ENCODE results near the gene OOEP. TPM values are rescaled to one million over a fixed set of nuclear protein-coding genes. Genes with fewer than 3 reads are reported as not detected.
"Not testable (repeated sequence)": the region's sequence is repeated elsewhere in the genome, so short reads cannot be mapped to it uniquely, and the experiment has no call there.

The OOEP gene
- total RNA-seq, 2 experiments from 2014 or later: 1.1 to 1.4 TPM

- Mint-ChIP-seq H3K27ac (no peak overlapping the region), H3K4me3 (no peak overlapping the region), H3K9me3 (no peaks in the 10 kb centered on the region), H3K4me1 (peaks cover 1% of the 10 kb centered on the region), H3K36me3 (no peaks in the 10 kb centered on the region), H3K27me3 (peaks cover 2% of the 10 kb centered on the region)
- POLR2A ChIA-PET: no interaction called here
- ATAC-seq (ENCODE audit: low read depth) (no peak), DNase-seq (no peak)
Observed at GRCh38 chr6:73382462-73383113, 12.9 kb upstream of the OOEP start.

- H3K4me3 Mint-ChIP-seq; POLR2A ChIA-PET; DNase-seq; H3K4me1 Mint-ChIP-seq; ATAC-seq (ENCODE audit: low read depth); H3K27ac Mint-ChIP-seq; H3K9me3 Mint-ChIP-seq; H3K36me3 Mint-ChIP-seq; H3K27me3 Mint-ChIP-seq: not testable (repeated sequence)
Observed at GRCh38 chr6:73381531-73381930, 11.8 kb upstream of the OOEP start.

DNA sequence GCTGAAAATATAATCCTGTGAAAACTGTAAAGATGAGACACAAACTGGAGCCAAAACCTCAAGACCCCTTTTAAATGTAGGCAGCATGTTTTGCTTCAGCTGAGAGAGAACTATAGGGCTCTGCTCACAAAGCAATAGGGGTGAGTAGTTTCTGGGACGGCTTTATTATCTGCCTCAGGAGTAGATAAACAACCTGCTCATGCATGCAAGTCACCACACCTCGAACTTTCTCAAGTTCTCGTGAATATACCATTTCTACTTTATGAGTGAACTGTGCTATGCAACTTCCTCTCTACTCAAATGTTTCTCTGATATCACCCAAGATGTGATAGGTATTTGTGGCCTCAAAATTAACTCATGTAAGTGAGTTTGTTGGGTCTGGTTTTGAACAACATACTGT lies 7.5 kb upstream of the OOEP start:
- peaks cover 2% of the 10 kb centered on the region for H3K9me3 Mint-ChIP-seq
- ATAC-seq (ENCODE audit: low read depth): no peak
- H3K4me3 Mint-ChIP-seq: no peak overlapping the region
- H3K4me1 Mint-ChIP-seq: no peaks in the 10 kb centered on the region
- POLR2A ChIA-PET: no interaction called here
- no peak overlapping the region for H3K27ac Mint-ChIP-seq
- peaks cover 2% of the 10 kb centered on the region for H3K27me3 Mint-ChIP-seq
- no peak for DNase-seq
- no peaks in the 10 kb centered on the region for H3K36me3 Mint-ChIP-seq

- Mint-ChIP-seq H3K9me3 (peaks cover 3% of the 10 kb centered on the region), H3K27ac (no peak overlapping the region), H3K27me3 (no peaks in the 10 kb centered on the region), H3K4me3 (no peak overlapping the region), H3K36me3 (no peaks in the 10 kb centered on the region), H3K4me1 (no peaks in the 10 kb centered on the region)
- DNase-seq (no peak), ATAC-seq (ENCODE audit: low read depth) (no peak)
- POLR2A ChIA-PET: interaction anchor here (0.7 to 1.4 kb wide), 2 partner anchors 9 to 13 kb away, joined by 3 read pairs; no protein-coding TSS in a partner anchor
Observed at GRCh38 chr6:73375216-73375615, 5.5 kb upstream of the OOEP start.

DNA sequence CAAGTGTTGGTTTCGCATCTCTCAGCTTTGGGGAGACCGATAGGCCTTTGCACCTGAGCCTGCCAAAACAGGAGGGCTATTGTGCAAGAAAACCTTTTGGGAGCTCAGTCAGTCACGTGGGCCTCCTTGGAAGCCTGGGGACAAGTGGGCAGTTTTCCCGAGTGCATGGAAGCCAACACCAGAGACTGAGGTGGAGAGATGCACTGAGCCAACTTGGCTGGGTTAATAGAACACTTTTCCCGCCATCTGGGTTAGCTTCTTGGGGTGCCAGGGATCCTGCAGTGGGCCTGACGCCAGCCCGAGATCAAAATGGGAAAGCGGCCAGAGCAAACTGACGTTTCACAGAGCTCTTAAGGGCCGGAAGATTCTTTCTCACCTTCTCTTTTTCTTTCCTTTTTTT lies 2.8 kb upstream of the OOEP start:
- no peaks in the 10 kb centered on the region for H3K36me3 Mint-ChIP-seq
- DNase-seq (no peak), ATAC-seq (ENCODE audit: low read depth) (no peak)
- POLR2A ChIA-PET: interaction anchor here (0.5 kb wide), 1 partner anchor 116 kb away, joined by 3 read pairs; no protein-coding TSS in a partner anchor
- H3K27ac Mint-ChIP-seq: no peak overlapping the region
- H3K27me3 Mint-ChIP-seq: no peaks in the 10 kb centered on the region
- H3K9me3 Mint-ChIP-seq: peaks cover 3% of the 10 kb centered on the region
- no peak overlapping the region for H3K4me3 Mint-ChIP-seq
- H3K4me1 Mint-ChIP-seq: no peaks in the 10 kb centered on the region

GRCh38 chr6:73371984-73372383 lies 2.3 kb upstream of the OOEP start:
- no peak for DNase-seq
- POLR2A ChIA-PET: no interaction called here
- no peaks in the 10 kb centered on the region for H3K4me1 Mint-ChIP-seq
- ATAC-seq (ENCODE audit: low read depth): no peak
- H3K4me3 Mint-ChIP-seq: no peak overlapping the region
- H3K27me3 Mint-ChIP-seq: no peaks in the 10 kb centered on the region
- peaks cover 3% of the 10 kb centered on the region for H3K9me3 Mint-ChIP-seq
- no peaks in the 10 kb centered on the region for H3K36me3 Mint-ChIP-seq
- H3K27ac Mint-ChIP-seq: no peak overlapping the region

GRCh38 chr6:73369157-73369556 lies 540 bp downstream of the OOEP start:
- no peak overlapping the region for H3K4me3 Mint-ChIP-seq
- H3K27ac Mint-ChIP-seq: no peak overlapping the region
- peaks cover 5% of the 10 kb centered on the region for H3K27me3 Mint-ChIP-seq
- ATAC-seq (ENCODE audit: low read depth): no peak
- H3K4me1 Mint-ChIP-seq: no peaks in the 10 kb centered on the region
- DNase-seq: no peak
- no peaks in the 10 kb centered on the region for H3K36me3 Mint-ChIP-seq
- POLR2A ChIA-PET: no interaction called here
- peaks cover 3% of the 10 kb centered on the region for H3K9me3 Mint-ChIP-seq

GRCh38 chr6:73368675-73369074 lies 1.0 kb downstream of the OOEP start:
- Mint-ChIP-seq H3K36me3 (no peaks in the 10 kb centered on the region), H3K4me1 (no peaks in the 10 kb centered on the region), H3K4me3 (no peak overlapping the region), H3K27me3 (peaks cover 5% of the 10 kb centered on the region), H3K27ac (no peak overlapping the region), H3K9me3 (peaks cover 3% of the 10 kb centered on the region)
- ATAC-seq (ENCODE audit: low read depth) (no peak), DNase-seq (no peak)
- POLR2A ChIA-PET: no interaction called here

DNA sequence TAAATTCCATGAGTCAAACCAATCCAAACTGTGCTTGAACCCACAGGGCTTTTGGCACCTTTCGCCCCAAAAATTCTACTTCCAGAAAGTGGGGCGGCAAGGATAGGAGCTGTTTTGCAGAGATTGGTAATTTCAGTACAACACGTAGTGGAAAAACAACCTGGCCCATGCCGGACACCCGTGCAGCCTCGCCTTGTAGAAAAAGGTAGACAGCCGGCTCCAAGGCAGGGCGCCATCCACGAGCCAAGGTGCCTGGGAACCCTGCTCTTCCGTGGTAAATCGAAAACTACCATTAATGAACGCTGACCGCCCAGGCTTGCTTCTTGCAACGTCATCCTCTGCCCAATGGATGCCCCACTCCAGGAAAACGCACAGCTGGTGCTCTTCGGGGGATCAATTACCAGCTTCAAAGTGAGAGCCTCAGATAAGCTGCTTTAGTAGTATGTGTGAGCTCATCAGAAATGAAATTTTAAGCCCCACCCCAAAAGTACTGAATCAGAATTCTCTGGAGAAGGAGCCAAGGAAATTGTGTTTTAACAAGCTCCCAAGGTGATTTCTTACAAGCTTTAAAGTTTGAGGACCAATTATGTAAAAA lies 1.8 kb downstream of the OOEP start:
- ATAC-seq (ENCODE audit: low read depth) (no peak), DNase-seq (no peak)
- peaks cover 3% of the 10 kb centered on the region for H3K9me3 Mint-ChIP-seq
- H3K27me3 Mint-ChIP-seq: peaks cover 5% of the 10 kb centered on the region
- no peak overlapping the region for H3K27ac Mint-ChIP-seq
- H3K36me3 Mint-ChIP-seq: no peaks in the 10 kb centered on the region
- POLR2A ChIA-PET: no interaction called here
- no peak overlapping the region for H3K4me3 Mint-ChIP-seq
- no peaks in the 10 kb centered on the region for H3K4me1 Mint-ChIP-seq

DNA sequence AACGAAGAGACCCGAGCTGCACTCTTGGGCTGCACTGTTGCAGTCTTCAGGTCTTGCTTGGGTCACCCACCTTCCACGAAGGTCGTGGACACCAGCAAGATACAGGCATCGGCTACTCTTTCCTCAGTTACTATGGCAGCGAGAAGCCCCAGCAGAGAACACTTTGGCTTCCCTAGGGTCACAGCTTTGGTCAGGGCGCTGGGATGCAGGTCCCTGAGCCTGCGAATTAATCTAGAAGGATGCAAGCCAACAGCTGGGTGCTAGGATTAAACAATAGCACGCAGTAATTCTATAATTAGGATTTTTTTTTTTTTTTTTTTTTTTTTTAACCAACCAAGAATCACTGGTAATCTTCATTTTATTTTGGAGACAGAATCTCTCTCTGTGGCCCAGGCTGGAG lies 5.1 kb downstream of the OOEP start:
- Mint-ChIP-seq H3K4me1 (no peaks in the 10 kb centered on the region), H3K27me3 (peaks cover 5% of the 10 kb centered on the region), H3K36me3 (no peaks in the 10 kb centered on the region), H3K27ac (no peak overlapping the region), H3K4me3 (no peak overlapping the region), H3K9me3 (no peaks in the 10 kb centered on the region)
- no peak for ATAC-seq (ENCODE audit: low read depth)
- no peak for DNase-seq
- POLR2A ChIA-PET: no interaction called here

DNA sequence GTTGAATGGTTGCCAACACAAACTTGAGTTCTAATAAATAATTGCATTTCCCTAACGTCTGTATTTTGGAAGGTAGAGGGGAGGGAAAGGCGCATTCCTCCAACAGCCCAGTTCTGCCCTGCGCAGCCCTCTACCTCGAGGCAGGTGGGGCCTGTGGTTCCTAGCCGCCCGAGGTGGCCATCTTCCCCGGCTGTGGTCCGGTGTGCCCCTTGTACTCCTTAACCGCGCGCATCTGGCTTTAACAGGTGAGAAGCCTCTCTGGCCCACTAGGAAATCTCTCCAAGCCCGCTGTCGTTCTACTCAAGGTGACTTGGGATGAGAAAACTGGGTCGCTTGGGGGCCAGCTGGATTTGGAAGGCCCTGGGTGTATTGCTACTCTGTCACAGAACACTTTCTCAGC lies 5.6 kb downstream of the OOEP start:
- POLR2A ChIA-PET: no interaction called here
- H3K4me3 Mint-ChIP-seq: no peak overlapping the region
- DNase-seq (no peak), ATAC-seq (ENCODE audit: low read depth) (no peak)
- H3K4me1 Mint-ChIP-seq: no peaks in the 10 kb centered on the region
- H3K9me3 Mint-ChIP-seq: no peaks in the 10 kb centered on the region
- H3K36me3 Mint-ChIP-seq: no peaks in the 10 kb centered on the region
- H3K27ac Mint-ChIP-seq: no peak overlapping the region
- peaks cover 5% of the 10 kb centered on the region for H3K27me3 Mint-ChIP-seq

- ATAC-seq (ENCODE audit: low read depth): no peak
- no peaks in the 10 kb centered on the region for H3K4me1 Mint-ChIP-seq
- no peak for DNase-seq
- H3K9me3 Mint-ChIP-seq: no peaks in the 10 kb centered on the region
- no peaks in the 10 kb centered on the region for H3K36me3 Mint-ChIP-seq
- no peak overlapping the region for H3K4me3 Mint-ChIP-seq
- POLR2A ChIA-PET: no interaction called here
- no peak overlapping the region for H3K27ac Mint-ChIP-seq
- peaks cover 5% of the 10 kb centered on the region for H3K27me3 Mint-ChIP-seq
Observed at GRCh38 chr6:73363537-73363875, 6.2 kb downstream of the OOEP start.

GRCh38 chr6:73362869-73363536 lies 6.7 kb downstream of the OOEP start:
- POLR2A ChIA-PET: no interaction called here
- Mint-ChIP-seq H3K4me3 (no peak overlapping the region), H3K27me3 (peaks cover 5% of the 10 kb centered on the region), H3K36me3 (no peaks in the 10 kb centered on the region), H3K27ac (no peak overlapping the region), H3K9me3 (no peaks in the 10 kb centered on the region), H3K4me1 (no peaks in the 10 kb centered on the region)
- no peak for DNase-seq
- no peak for ATAC-seq (ENCODE audit: low read depth)

DNA sequence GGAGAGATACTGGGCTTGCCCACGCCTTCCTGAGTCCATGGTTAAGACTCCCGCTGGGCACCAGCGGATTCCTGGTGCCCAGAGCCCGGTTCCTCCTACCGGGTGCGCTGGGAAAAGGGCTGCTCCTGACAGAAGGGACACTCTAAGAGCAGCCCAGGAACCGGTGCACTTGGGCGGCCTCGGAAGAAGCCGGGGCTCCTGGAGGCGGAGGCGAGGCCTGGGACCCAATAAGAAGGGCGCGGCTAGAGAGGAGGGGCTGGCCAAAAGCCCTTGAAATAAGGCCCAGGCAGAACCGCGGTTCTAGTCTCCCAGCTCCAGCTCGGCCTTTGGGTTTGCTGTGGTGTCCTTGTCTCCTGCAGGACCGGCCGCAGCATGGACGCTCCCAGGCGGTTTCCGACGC lies 7.3 kb downstream of the OOEP start, which contains the start of gene KHDC3L:
TSS of gene KHDC3L (plus strand) at position 301 of the 400 bp plus-strand sequence. CDS start at position 373, 72 bp downstream.
- H3K4me3 Mint-ChIP-seq: no peak within 1 kb of the TSS
- no peak within 1 kb of the TSS for H3K27ac Mint-ChIP-seq
- POLR2A ChIA-PET: no interaction called here
- ATAC-seq (ENCODE audit: low read depth) (no peak), DNase-seq (no peak)
- H3K9me3 Mint-ChIP-seq: no peaks in the 10 kb centered on the region
- no peaks in the 10 kb centered on the region for H3K4me1 Mint-ChIP-seq
- no peaks in the 10 kb centered on the region for H3K36me3 Mint-ChIP-seq
- H3K27me3 Mint-ChIP-seq: peaks cover 5% of the 10 kb centered on the region
